HPDE6-E6E7 (cell line): ENCODE measurements around the gene ZNF497.
"Not testable (repeated sequence)": the region's sequence is repeated elsewhere in the genome, so short reads cannot be mapped to it uniquely, and the experiment has no call there.

Source experiments
- DNase-seq: peaks from one replicate; pipeline ENCODE4 v3.0.0; 2011; ENCODE audit warnings: missing footprints; ENCODE audit errors: extremely low spot score

The ZNF497 gene

DNA sequence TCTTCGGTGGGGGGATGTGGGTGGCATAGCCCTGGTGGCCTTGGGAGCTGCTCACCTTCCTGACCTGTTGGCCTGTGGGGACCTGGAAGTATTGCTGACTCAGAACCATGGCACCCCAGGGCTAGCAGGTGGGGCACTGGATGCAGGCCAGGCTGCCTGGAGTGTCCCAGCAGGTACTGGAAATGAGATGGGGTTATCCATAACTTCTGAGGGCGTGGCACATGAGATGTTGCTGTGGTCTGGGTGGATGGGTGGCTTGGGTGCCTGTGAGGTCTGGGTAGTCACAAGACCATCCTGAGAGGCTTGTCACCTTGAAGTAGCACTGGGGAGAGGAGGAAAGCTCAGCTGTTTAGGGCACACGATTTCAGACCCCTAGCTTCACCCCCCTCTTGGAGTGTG, 32.3 kb upstream of the ZNF497 start:
- no peak for DNase-seq

DNA sequence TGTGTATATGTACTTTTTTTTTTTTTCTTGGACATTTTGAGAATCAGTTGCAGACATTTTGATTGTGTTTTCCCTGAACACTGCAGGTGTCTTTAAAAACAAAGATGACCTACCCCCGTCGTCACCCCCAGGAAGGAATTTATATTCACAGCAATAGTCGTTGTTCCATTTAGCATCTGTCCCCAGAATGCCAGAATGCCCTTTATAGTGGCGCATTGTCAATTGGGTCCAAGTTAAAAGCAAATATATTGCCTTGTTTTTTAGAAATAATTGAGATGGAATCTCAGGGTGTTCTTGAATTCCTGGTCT, 31.1 kb upstream of the ZNF497 start:
- DNase-seq = no peak

DNA sequence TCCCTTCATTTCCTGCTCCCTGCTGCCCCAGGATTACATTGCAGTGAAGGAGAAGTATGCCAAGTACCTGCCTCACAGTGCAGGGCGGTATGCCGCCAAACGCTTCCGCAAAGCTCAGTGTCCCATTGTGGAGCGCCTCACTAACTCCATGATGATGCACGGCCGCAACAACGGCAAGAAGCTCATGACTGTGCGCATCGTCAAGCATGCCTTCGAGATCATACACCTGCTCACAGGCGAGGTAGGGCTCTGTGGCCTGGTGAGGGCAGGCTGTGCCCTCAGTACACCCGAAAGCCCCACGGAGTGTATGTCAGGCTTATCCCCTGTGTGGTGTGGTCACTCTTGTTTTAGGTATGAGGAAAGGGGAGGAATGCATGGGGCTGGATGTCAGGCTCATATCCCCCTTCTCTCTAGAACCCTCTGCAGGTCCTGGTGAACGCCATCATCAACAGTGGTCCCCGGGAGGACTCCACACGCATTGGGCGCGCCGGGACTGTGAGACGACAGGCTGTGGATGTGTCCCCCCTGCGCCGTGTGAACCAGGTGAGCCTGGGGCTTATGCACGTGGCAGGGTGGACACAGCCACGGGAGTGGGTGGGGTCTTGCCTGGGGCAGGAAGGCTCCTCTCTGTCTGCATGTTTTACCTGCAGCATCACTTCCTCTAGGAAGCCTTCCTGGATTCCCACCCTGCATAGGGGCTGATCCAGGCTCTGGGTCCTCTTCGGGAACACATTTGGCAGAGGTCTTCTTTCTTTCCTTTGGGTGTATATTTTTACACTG, 30.6 kb upstream of the ZNF497 start:
- DNase-seq = no peak

- DNase-seq = no peak
Measured at GRCh38 chr19:58388175-58388526, 25.6 kb upstream of the ZNF497 start.

GRCh38 chr19:58387338-58388174, 25.0 kb upstream of the ZNF497 start:
- DNase-seq = no peak

- peak; percentile 99 for DNase-seq
Measured at GRCh38 chr19:58386576-58387337, 24.2 kb upstream of the ZNF497 start, which contains the start of gene RPS5. Gene RPS5 (plus strand): TSS chr19:58387269. CDS start chr19:58388138, 869 bp downstream.

DNA sequence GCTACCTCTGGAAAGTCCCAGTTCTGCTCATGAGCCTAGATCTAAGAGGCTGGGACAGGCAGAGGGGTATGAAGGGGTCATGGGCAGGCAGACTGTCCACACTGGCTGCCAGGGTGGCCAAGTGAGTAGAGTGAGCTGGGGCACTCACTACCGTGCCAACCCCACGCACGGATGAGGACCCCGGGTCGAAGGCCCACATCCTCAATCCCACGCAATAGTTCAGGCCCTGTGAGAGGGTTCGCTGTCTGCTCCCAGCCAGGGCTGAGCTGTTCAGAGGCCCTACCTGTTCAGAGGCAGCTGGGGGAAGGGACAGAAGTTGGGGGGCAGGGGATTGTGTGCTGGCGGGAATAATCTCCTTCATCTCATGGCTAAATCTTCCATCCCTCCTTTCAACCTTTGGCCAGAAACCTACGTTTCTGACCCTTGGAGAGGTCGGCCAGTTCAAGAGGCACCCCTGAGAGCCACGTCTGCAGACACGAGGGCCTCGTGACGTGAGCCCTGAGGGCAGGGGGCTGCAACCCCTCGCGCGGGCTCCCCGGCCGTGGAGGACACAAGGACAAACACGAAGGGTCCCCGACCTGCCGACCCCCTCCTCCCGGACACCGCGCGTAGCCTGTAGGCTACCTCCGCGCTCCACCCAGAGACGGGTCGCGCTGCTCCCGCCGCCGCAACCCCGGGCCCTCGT, 23.5 kb upstream of the ZNF497 start:
- DNase-seq = no peak

DNA sequence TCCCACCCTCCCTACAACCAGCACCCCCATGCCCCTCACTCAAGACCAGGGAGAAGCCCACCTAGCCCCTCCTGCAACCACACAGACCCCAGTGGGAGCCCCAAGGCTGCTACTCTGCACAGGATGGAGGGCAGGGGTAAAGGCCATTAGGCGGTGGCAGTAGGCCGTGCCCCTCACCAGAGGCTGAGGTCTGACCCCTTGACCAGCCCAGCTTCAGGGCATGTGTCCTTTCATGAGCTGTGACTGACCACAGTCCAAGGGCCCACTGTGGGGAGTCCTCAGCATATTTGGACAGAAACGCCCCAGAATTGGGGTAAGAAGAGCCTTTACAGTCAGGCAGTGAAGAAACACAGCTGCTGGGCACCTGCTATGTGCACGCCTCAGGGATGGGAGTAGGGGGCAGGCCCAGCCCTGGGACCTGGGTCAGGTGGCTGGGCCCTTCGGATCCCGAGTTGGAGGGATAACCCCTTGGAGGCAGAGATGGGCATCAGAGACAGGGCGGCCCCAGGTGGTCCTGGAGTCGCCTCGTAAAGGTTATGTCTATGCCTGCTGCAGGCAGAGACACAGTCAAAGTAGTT, 22.9 kb upstream of the ZNF497 start:
- no peak for DNase-seq

DNA sequence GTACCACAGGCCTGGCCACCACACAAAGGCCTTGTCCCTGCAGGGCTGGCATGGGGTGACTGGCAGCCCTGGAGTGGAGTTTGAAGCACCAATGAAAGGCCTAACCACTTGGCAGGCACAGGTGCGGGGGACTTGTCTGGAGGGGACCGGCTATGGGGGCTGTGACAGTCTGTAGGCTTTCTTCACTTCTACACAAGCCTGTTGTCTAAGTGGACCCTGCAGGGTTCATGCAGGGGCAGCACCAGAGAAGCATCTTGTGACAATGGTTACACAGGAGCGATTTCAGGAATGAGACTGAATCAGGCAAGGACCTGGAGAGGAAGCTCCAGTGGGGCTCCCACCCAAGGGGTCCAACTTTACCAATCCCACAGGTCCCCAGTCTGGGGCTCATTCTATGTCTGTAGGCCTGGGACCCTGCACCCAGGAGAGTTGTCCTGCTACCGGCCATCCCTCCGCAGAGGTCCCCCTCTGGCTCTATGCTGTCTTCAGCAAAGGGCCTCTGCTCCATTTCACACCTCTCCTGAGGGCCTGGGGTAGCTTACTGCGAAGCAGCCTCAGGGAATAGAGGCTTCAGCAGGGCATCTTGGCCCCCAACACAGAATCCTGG, 20.5 kb upstream of the ZNF497 start:
- no peak for DNase-seq

DNA sequence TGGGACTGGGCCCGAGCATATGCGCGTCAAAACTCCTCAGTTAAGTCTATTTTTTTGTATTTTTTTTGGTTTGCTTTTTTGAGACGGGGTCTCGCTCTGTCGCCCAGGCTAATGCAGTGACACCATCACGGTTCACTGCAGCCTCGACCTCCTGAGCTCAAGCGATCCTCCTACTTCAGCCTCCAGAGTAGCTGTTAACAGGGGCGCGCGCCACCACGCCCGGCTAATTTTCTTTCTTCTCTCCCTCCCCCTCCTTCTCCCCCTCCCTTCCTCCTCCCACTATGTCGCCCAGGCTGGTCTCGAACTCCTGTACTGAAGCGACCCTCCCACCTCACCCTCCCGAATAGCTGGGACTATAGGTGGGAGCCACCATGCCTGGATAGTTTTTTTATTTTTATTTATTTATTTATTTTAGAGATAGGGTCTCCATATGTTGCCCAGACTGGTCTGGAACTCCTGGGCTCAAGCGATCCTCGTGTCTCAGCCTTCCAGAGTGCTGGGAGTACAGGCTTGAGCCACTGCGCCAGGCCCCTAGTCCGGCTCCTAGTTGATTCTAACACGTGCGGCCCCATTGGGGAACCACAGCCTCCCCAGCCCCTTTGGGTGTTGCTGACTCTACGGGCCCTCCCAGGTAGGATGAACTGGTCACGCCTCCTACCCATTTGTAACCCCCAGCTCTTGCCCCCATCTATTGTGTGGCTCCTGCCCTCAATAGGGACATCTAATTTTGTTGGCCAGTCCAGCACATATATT, 19.1 kb upstream of the ZNF497 start:
- DNase-seq = no peak

- DNase-seq = peak; percentile 95
Measured at GRCh38 chr19:58380662-58381459, 18.3 kb upstream of the ZNF497 start, which contains the start of gene ZNF837. Gene ZNF837 (minus strand): TSS chr19:58381030. CDS start chr19:58369332, 11,698 bp downstream.

GRCh38 chr19:58380037-58380661, 17.6 kb upstream of the ZNF497 start:
- DNase-seq = no peak

DNA sequence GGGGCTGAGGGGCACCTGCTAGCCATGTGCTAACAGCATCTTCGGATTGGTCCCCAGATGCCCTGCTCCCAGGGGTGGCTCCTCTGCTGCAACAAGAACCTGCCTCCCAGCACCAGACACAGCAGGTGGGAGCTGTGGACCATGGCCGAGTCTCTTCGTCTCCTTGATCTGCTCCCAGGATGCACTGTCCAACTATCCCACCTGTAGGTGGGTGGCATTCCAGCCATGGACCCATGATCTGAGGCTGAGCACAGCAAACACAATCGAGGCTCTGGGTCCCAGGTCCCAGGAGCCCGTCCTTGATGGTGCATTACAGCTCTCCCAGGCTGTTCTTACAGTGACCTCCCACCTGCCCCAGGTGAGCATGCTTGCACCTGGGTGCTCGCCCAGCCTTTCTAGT, 16.7 kb upstream of the ZNF497 start:
- no peak for DNase-seq

- DNase-seq = not testable (repeated sequence)
Measured at GRCh38 chr19:58376724-58377123, 14.2 kb upstream of the ZNF497 start.

GRCh38 chr19:58374200-58374599, 11.6 kb upstream of the ZNF497 start:
- DNase-seq = no peak

GRCh38 chr19:58372311-58373133, 10.0 kb upstream of the ZNF497 start:
- DNase-seq = no peak

DNA sequence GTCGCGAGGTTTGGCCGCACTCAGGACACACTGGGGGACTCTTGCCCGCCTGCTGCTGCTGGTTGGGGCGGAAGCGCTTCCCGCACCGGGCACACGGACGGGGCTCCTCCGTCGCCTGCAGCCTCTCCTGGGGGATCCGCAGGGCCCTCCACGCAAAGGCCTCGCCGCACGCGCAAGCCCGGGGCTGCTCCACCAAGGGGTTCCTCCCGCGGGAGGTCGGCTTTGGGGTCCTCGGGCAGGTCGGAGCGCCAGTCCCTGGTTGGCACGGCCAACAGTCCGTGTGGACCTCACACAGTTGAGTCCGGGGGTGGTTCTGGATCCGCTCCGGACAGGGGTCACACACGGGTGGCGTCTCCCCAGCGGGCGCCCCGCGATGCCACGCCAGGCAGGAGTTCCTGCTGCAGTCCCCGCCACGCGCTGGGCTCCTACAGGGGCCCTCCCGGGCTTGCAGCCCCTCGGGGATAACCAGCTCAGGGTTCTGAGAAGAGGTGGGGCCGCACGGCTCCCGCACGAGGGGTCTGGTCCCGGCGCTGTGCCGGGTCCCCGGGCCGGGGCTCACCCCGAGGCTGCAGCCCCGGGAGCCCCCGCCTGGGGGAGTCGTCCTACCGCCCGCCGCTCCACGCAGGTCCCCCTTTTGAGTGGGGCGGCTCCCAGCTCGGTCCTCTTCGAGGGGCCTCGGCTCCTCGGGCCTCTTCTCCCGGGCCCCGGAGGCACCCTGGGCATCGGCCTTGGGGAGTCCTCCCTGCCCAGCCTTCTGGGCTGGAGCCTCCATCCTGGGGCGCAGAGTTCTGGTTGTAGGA, 6.2 kb upstream of the ZNF497 start:
- no peak for DNase-seq
